HepG2 (cell line): ENCODE data around the gene MRNIP. TPM values are rescaled to one million over a fixed set of nuclear protein-coding genes. Genes with fewer than 3 reads are reported as not detected.

Source experiments
- ATAC-seq: fragments of 200-7000 bp; cut with Tn5 transposase; 3 replicates; pipeline ENCODE4 v1.9.1; 2020; ENCODE audit warnings: mild to moderate bottlenecking, moderate library complexity
- BruUV-seq: library from RNA; stranded (reverse); fragments of 400-500 nt; replicated peaks from 2 replicates; lab custom pipeline; 2021; lab: Mats Ljungman, UMichigan
- CTCF ChIA-PET: fragments of 300-600 bp; formaldehyde crosslinking; extraction: SDS; loops from one replicate; lab custom pipeline; 2021; ENCODE audit warnings: low total read pairs, inconsistent platforms, low intra/inter-chr PET ratio; lab: Yijun Ruan, JAX
- POLR2A ChIA-PET: fragments of 350-600 bp; sonication (Branson Sonifier 250); formaldehyde crosslinking; loops from one replicate; lab custom pipeline; 2020; ENCODE audit warnings: antibody characterized with exemption, inconsistent platforms; lab: Yijun Ruan, JAX
- DNase-seq: peaks from one replicate; pipeline ENCODE4 v3.0.0-alpha.2; 2015; ENCODE audit warnings: low spot score
- FAIRE-seq: peaks from 3 replicates; lab custom pipeline; 2011; peaks lifted over from hg19 to GRCh38; lab: Jason Lieb, UNC
- H2AFZ ChIP-seq: one replicate; pipeline ENCODE4 v1.6.1; 2011; ENCODE audit warnings: low read length, inconsistent platforms
- H3K27ac ChIP-seq: fragments of 300-600 bp; 3 replicates; pipeline ENCODE4 v1.8.0; 2011; ENCODE audit warnings: mixed run types, mild to moderate bottlenecking, mixed read lengths, low read length, inconsistent platforms; ENCODE audit not compliant: insufficient read depth; ENCODE audit errors: extremely low read length
- H3K27me3 ChIP-seq, 2 experiments: fragments of 200-600 bp in 1 of 2; 2 replicates in 1 of 2; 3 replicates in 1 of 2; pipeline versions ENCODE4 v1.6.0 to v1.8.0; 2011; ENCODE audit warnings: low read length in 2 of 2, mild to moderate bottlenecking in 2 of 2, moderate library complexity in 2 of 2, inconsistent platforms in 1 of 2; ENCODE audit not compliant: insufficient read depth in 2 of 2, control insufficient read depth in 1 of 2
- H3K36me3 ChIP-seq, 2 experiments: fragments of 200-600 bp in 1 of 2; replicated peaks in 1 of 2; 2 replicates in 1 of 2; 3 replicates in 1 of 2; pipeline versions ENCODE4 v1.5.1 to v1.8.0; 2011; ENCODE audit warnings: low read length in 2 of 2, inconsistent platforms in 1 of 2; ENCODE audit not compliant: insufficient read depth in 2 of 2, control insufficient read depth in 1 of 2
- H3K4me1 ChIP-seq: 2 replicates; pipeline ENCODE4 v1.5.1; 2012; ENCODE audit warnings: low read length, inconsistent platforms; ENCODE audit not compliant: insufficient read depth
- H3K4me2 ChIP-seq: 2 replicates; pipeline ENCODE4 v1.6.0; 2011; ENCODE audit warnings: low read depth, low read length, inconsistent platforms
- H3K4me3 ChIP-seq, 3 experiments: fragments of 200-600 bp in 1 of 3; sonication (generic), shearing (Covaris generic) in 1 of 3; replicated peaks in 1 of 3; 2 replicates each; pipeline ENCODE4 v1.5.1; 2011 to 2016; ENCODE audit warnings: low read length in 3 of 3, inconsistent platforms in 2 of 3, low read depth in 2 of 3, mild to moderate bottlenecking in 2 of 3, control low read depth in 1 of 3, mixed read lengths in 1 of 3; ENCODE audit not compliant: insufficient read depth in 1 of 3
- H3K79me2 ChIP-seq: one replicate; pipeline ENCODE4 v1.6.1; 2011; ENCODE audit warnings: low read length, inconsistent platforms; ENCODE audit not compliant: insufficient read depth
- H3K9ac ChIP-seq: 2 replicates; pipeline ENCODE4 v1.6.0; 2011; ENCODE audit warnings: mild to moderate bottlenecking, low read depth, low read length, inconsistent platforms; ENCODE audit not compliant: insufficient read depth
- H3K9me3 ChIP-seq: 2 replicates; pipeline ENCODE4 v1.5.1; 2012; ENCODE audit warnings: mild to moderate bottlenecking, low read length
- H4K20me1 ChIP-seq: 2 replicates; pipeline ENCODE4 v1.6.0; 2011; ENCODE audit warnings: inconsistent platforms, mild to moderate bottlenecking, low read length, moderate library complexity; ENCODE audit not compliant: insufficient read depth
- BRCA1 ChIP-seq: sonication (generic); formaldehyde crosslinking; IDR thresholded peaks from 2 replicates; pipeline ENCODE4 v1.4.0; 2020; ENCODE audit warnings: missing genetic modification reagents
- E2F2 ChIP-seq: sonication (generic); formaldehyde crosslinking; IDR thresholded peaks from 2 replicates; pipeline ENCODE4 v1.4.0; 2020; ENCODE audit warnings: missing genetic modification reagents, borderline replicate concordance
- FOXC1 ChIP-seq: sonication (generic); formaldehyde crosslinking; IDR thresholded peaks from 2 replicates; pipeline ENCODE4 v1.8.0; 2022; ENCODE audit warnings: mild to moderate bottlenecking, missing genetic modification reagents, borderline replicate concordance
- JUNB ChIP-seq: sonication (generic); formaldehyde crosslinking; IDR thresholded peaks from 2 replicates; pipeline ENCODE4 v1.8.0; 2022; ENCODE audit warnings: missing genetic modification reagents, mild to moderate bottlenecking, borderline replicate concordance
- NBN ChIP-seq: fragments of 450-650 bp; conservative IDR thresholded peaks from 2 replicates; pipeline ENCODE4 v1.6.1; 2017
- NCOR1 ChIP-seq: fragments of 200-600 bp; sonication (generic); IDR thresholded peaks from 2 replicates; pipeline ENCODE4 v1.7.0; 2017; ENCODE audit warnings: antibody characterized with exemption, low read length, borderline replicate concordance
- NFIC ChIP-seq: IDR thresholded peaks from 2 replicates; pipeline ENCODE4 v1.6.1; 2012; ENCODE audit warnings: mild to moderate bottlenecking, low read length, inconsistent platforms
- SOX6 ChIP-seq, 2 experiments: fragments of 450-650 bp in 1 of 2; sonication (generic) in 1 of 2; formaldehyde crosslinking in 1 of 2; IDR thresholded peaks; 2 replicates each; pipeline versions ENCODE4 v1.4.0 to v1.6.1; 2017 to 2020; ENCODE audit warnings: antibody characterized with exemption in 1 of 2, mild to moderate bottlenecking in 1 of 2, missing genetic modification reagents in 1 of 2
- ZBTB21 ChIP-seq: sonication (generic); formaldehyde crosslinking; IDR thresholded peaks from 2 replicates; pipeline ENCODE4 v1.4.0; 2020; ENCODE audit warnings: missing genetic modification reagents
- ZKSCAN5 ChIP-seq: sonication (generic); formaldehyde crosslinking; IDR thresholded peaks from 2 replicates; pipeline ENCODE4 v1.5.1; 2020; ENCODE audit warnings: mild to moderate bottlenecking, missing genetic modification reagents
- ZNF550 ChIP-seq: sonication (generic); formaldehyde crosslinking; IDR thresholded peaks from 2 replicates; pipeline ENCODE4 v1.4.0; 2020; ENCODE audit warnings: mild to moderate bottlenecking, missing genetic modification reagents, borderline replicate concordance
- ZNF614 ChIP-seq: IDR thresholded peaks from 2 replicates; pipeline ENCODE4 v1.6.1; 2018; ENCODE audit warnings: missing biosample characterization, missing genetic modification reagents, inconsistent platforms, borderline replicate concordance
- ZNF790 ChIP-seq: sonication (generic); formaldehyde crosslinking; IDR thresholded peaks from 2 replicates; pipeline ENCODE4 v1.8.0; 2022; ENCODE audit warnings: missing genetic modification reagents, mild to moderate bottlenecking, borderline replicate concordance
- ZNF891 ChIP-seq: sonication (generic); formaldehyde crosslinking; IDR thresholded peaks from 2 replicates; pipeline ENCODE4 v1.5.0; 2020; ENCODE audit warnings: mild to moderate bottlenecking, missing genetic modification reagents
- WGBS: methylation state at CpG from one replicate; pipeline ENCODE4 v1.1.6; 2017; ENCODE audit warnings: low lambda C conversion rate; 5-methylcytosine and 5-hydroxymethylcytosine counted together
- in situ Hi-C: cut with HindIII; loops from 2 replicates; pipeline ENCODE4 v1.10.0; 2017; ENCODE audit warnings: low pct_unique_long_range_greater_than_20kb; ENCODE audit not compliant: extremely low pct_ligation_motif_present
- intact Hi-C: fragments of 100-400 bp; cut with micrococcal nuclease; formaldehyde crosslinking; loops from one replicate; pipeline ENCODE4 v1.10.0; 2022; ENCODE audit not compliant: unreplicated experiment
- polyA plus RNA-seq, 8 experiments: library from polyadenylated mRNA; depleted of rRNA in 3 of 8; stranded (reverse) in 7 of 8; unstranded in 1 of 8; fragments of >200 nt; fragmentation: Illumina TruSeq in 4 of 8; extraction: Trizol in 4 of 8; gene quantifications; 2 replicates each; pipeline versions ENCODE4 v1.2.1 to v1.2.3, GENCODE V29; 2011 to 2016; ENCODE audit warnings: low read depth in 4 of 8, missing spikeins in 1 of 8, mixed read lengths in 1 of 8; ENCODE audit not compliant: insufficient read depth in 1 of 8
- total RNA-seq, 5 experiments: library from RNA; depleted of rRNA; stranded (reverse); fragments of >200 nt; fragmentation: Illumina TruSeq; extraction: Trizol; gene quantifications; 2 replicates each; pipeline ENCODE4 v1.2.3, GENCODE V29; 2016; ENCODE audit warnings: low read depth in 1 of 5
- TF ChIP-seq, protein P1 (sequence below): sonication (generic); formaldehyde crosslinking; IDR thresholded peaks from 2 replicates; pipeline ENCODE4 v1.8.1; 2023; ENCODE audit warnings: missing genetic modification reagents, inconsistent platforms, borderline replicate concordance

Gene MRNIP
- total and polyA plus RNA-seq, 2 of the 13 experiments (the other 11 are each of a cell fraction or from before 2014, with no cell fraction given): 15.5 to 34.1 TPM

DNA sequence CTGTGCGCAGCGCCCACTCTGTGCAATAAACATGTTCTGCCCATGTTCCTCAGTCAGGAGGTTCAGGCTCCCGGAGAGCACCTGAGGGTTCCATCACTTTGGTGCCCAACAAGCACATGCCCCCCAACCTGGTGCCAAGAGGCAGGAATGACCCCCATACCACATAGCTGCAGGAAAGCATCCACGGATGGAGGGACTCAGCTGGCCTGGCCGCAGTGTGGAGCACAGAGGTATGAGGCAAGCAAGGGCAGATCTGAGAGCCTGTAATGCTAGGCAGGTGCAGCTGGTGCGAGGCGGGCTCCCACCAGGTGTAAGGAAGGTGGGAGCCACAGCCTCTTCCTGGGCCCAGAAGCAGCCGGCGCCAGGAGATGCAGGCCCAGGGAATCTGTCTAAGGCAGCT, 4.3 kb upstream of the MRNIP start:
- Histone ChIP-seq H4K20me1 (no peaks in the 10 kb centered on the region), H3K4me2 (no peak overlapping the region), H3K36me3 (peaks cover 18 to 24% of the 10 kb centered on the region in 2 experiments; a peak in 4 of 5 replicates), H3K4me1 (peaks cover 14% of the 10 kb centered on the region), H3K79me2 (peaks cover 2% of the 10 kb centered on the region), H2AFZ (no peak overlapping the region), H3K4me3 (no peak overlapping the region), H3K27me3 (no peaks in the 10 kb centered on the region), H3K9me3 (no peaks in the 10 kb centered on the region), H3K9ac (no peak overlapping the region), H3K27ac (no peak overlapping the region)
- WGBS: 96% methylated on average over 7 of the region's 9 CpGs
- ATAC-seq (no peak), DNase-seq (no peak)
- intact Hi-C loops: no loop called here
- POLR2A ChIA-PET: no interaction called here
- BruUV-seq: no TSS peak
- in situ Hi-C loops: no loop called here
- CTCF ChIA-PET: no interaction called here
- TF ChIP-seq E2F2 (CRISPR knock-in tag): no peak
- TF ChIP-seq NBN: no peak
- no peak for TF ChIP-seq ZNF891 (CRISPR knock-in tag)
- no peak for TF ChIP-seq ZNF790
- no peak for TF ChIP-seq NFIC
- no peak for TF ChIP-seq FOXC1 (CRISPR knock-in tag)
- no peak for TF ChIP-seq JUNB (CRISPR knock-in tag)
- no peak for TF ChIP-seq BRCA1 (CRISPR knock-in tag)
- TF ChIP-seq, protein P1, sequence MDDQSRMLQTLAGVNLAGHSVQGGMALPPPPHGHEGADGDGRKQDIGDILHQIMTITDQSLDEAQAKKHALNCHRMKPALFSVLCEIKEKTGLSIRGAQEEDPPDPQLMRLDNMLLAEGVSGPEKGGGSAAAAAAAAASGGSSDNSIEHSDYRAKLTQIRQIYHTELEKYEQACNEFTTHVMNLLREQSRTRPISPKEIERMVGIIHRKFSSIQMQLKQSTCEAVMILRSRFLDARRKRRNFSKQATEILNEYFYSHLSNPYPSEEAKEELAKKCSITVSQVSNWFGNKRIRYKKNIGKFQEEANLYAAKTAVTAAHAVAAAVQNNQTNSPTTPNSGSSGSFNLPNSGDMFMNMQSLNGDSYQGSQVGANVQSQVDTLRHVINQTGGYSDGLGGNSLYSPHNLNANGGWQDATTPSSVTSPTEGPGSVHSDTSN (CRISPR knock-in tag): no peak
- TF ChIP-seq SOX6 (IDR thresholded peaks at IDR 0.05): no peak
- TF ChIP-seq SOX6 (CRISPR knock-in tag; IDR thresholded peaks at IDR 0.05): no peak
- no peak for TF ChIP-seq NCOR1
- TF ChIP-seq ZNF550: no peak
- TF ChIP-seq ZKSCAN5 (CRISPR knock-in tag): no peak
- TF ChIP-seq ZBTB21 (CRISPR knock-in tag): no peak
- no peak for TF ChIP-seq ZNF614
- TF ChIP-seq, all 625 proteins: peak for 0
- no peak for FAIRE-seq
